Breast epithelium (tissue), 3 donors: ENCODE results near the gene NECTIN2.

Experiments used
- POLR2A ChIP-seq: fragments of 450-650 bp; IDR thresholded peaks from one replicate; pipeline ENCODE4 v1.6.1; 2016; ENCODE audit warnings: antibody characterized with exemption, mild to moderate bottlenecking, moderate library complexity
- POLR2AphosphoS5 ChIP-seq, 3 donors: sonication (generic); formaldehyde crosslinking; IDR thresholded peaks; one replicate each; pipeline ENCODE4 v1.6.1; 2017; ENCODE audit warnings: antibody characterized with exemption in 3 of 3
- TF ChIP-seq, protein P1 (sequence below), 3 donors: fragments of 450-650 bp; IDR thresholded peaks; one replicate each; pipeline ENCODE4 v1.5.1; 2016 to 2017; ENCODE audit warnings: antibody characterized with exemption in 3 of 3, mild to moderate bottlenecking in 3 of 3, moderate library complexity in 3 of 3

DNA sequence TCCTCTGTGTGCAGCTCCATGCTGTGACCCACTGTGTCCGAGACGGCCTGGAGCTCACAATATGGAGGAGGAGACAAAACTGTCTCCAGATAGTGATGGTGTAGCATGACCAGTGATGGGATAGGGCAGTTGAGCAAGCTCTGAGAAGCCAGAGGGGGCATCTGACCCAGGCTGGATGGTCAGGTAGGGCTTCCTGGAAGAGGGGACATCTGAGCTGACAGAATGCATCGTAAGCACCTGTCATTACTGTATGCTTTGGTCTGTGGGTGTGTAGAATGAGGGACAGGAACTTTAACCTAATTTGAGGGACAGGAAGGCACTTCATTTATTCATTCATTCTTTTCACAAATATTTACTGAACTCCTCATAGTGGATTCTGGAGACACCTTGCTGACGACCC is 38.5 kb downstream of the NECTIN2 start:
- TF ChIP-seq, protein P1, sequence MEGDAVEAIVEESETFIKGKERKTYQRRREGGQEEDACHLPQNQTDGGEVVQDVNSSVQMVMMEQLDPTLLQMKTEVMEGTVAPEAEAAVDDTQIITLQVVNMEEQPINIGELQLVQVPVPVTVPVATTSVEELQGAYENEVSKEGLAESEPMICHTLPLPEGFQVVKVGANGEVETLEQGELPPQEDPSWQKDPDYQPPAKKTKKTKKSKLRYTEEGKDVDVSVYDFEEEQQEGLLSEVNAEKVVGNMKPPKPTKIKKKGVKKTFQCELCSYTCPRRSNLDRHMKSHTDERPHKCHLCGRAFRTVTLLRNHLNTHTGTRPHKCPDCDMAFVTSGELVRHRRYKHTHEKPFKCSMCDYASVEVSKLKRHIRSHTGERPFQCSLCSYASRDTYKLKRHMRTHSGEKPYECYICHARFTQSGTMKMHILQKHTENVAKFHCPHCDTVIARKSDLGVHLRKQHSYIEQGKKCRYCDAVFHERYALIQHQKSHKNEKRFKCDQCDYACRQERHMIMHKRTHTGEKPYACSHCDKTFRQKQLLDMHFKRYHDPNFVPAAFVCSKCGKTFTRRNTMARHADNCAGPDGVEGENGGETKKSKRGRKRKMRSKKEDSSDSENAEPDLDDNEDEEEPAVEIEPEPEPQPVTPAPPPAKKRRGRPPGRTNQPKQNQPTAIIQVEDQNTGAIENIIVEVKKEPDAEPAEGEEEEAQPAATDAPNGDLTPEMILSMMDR (IDR thresholded peaks at IDR 0.05) = no peak
- TF ChIP-seq POLR2A = no peak
- no peak for TF ChIP-seq POLR2AphosphoS5 (IDR thresholded peaks at IDR 0.05)
